ENCODE measurements around the gene HSF2BP.
"Not testable (repeated sequence)": the region's sequence is repeated elsewhere in the genome, so short reads cannot be mapped to it uniquely, and the experiment has no call there.

Gene HSF2BP

GRCh38 chr21:43654806-43655489 lies 4.3 kb downstream of the HSF2BP start:
- TF ChIP-seq TARDBP (IDR thresholded peaks at IDR 0.05) = no peak
- TF ChIP-seq FOXM1 (IDR thresholded peaks at IDR 0.05; ENCODE audit: borderline replicate concordance) = no peak
- TF ChIP-seq SUZ12 (IDR thresholded peaks at IDR 0.05) = no peak
- no peak for TF ChIP-seq ELF4 (IDR thresholded peaks at IDR 0.05)
- ChIA-PET CTCF (no interaction called here), POLR2A (no interaction called here)
- DNase-seq (ENCODE audit: extremely low spot score) = no peak

- POLR2A ChIA-PET = no interaction called here
- TF ChIP-seq L3MBTL2 (conservative IDR thresholded peaks at IDR 0.05) (no peak), ARNT (IDR thresholded peaks at IDR 0.05) (no peak), SUZ12 (IDR thresholded peaks at IDR 0.05) (no peak), SP1 (IDR thresholded peaks at IDR 0.05) (no peak), ZNF384 (IDR thresholded peaks at IDR 0.05) (no peak), CTBP1 (IDR thresholded peaks at IDR 0.05; ENCODE audit: borderline replicate concordance) (no peak)
- CTCF ChIA-PET = no interaction called here
Measured at GRCh38 chr21:43653626-43654025, 5.7 kb downstream of the HSF2BP start.

GRCh38 chr21:43652616-43653015 lies 6.7 kb downstream of the HSF2BP start:
- ChIA-PET CTCF (interaction anchor here (0.6 kb wide), 1 partner anchor 645 kb away, joined by 3 read pairs; no protein-coding TSS in a partner anchor), POLR2A (no interaction called here)
- TF ChIP-seq CTBP1 (IDR thresholded peaks at IDR 0.05; ENCODE audit: borderline replicate concordance) (no peak), NFRKB (IDR thresholded peaks at IDR 0.05) (no peak)
- no peak for DNase-seq (ENCODE audit: extremely low spot score)

More at GRCh38 chr21:43653626-43654025, 5.7 kb downstream of the HSF2BP start:
- no peak for DNase-seq (ENCODE audit: extremely low spot score)

- CTCF ChIA-PET; DNase-seq (ENCODE audit: extremely low spot score); POLR2A ChIA-PET: not testable (repeated sequence)
Measured at GRCh38 chr21:43651926-43652325, 7.4 kb downstream of the HSF2BP start.

- TF ChIP-seq ZNF384 (IDR thresholded peaks at IDR 0.05) (no peak), PKNOX1 (IDR thresholded peaks at IDR 0.05) (no peak), NFRKB (IDR thresholded peaks at IDR 0.05) (no peak), CTBP1 (IDR thresholded peaks at IDR 0.05; ENCODE audit: borderline replicate concordance) (no peak), FOXA1 (IDR thresholded peaks at IDR 0.05) (no peak), FOXK2 (IDR thresholded peaks at IDR 0.05) (no peak), ELF4 (IDR thresholded peaks at IDR 0.05) (no peak), HDGF (IDR thresholded peaks at IDR 0.05; ENCODE audit: borderline replicate concordance) (no peak), LEF1 (IDR thresholded peaks at IDR 0.05; ENCODE audit: borderline replicate concordance) (no peak), ARNT (IDR thresholded peaks at IDR 0.05) (no peak)
- CTCF ChIA-PET = no interaction called here
- DNase-seq (ENCODE audit: extremely low spot score) = no peak
- POLR2A ChIA-PET = no interaction called here
Measured at GRCh38 chr21:43648171-43648570, 11.1 kb downstream of the HSF2BP start.

GRCh38 chr21:43646550-43647260 lies 12.6 kb downstream of the HSF2BP start:
- TF ChIP-seq ARNT (IDR thresholded peaks at IDR 0.05) = no peak
- peak; percentile 93 for TF ChIP-seq PKNOX1 (IDR thresholded peaks at IDR 0.05)
- POLR2A ChIA-PET = no interaction called here
- DNase-seq (ENCODE audit: extremely low spot score) = peak; percentile 94
- CTCF ChIA-PET = interaction anchor here (0.6 to 1.1 kb wide), 3 partner anchors 36 to 181 kb away, joined by 3 read pairs; no protein-coding TSS in a partner anchor

- ChIA-PET CTCF (interaction anchor here (0.6 to 1.1 kb wide), 5 partner anchors 35 to 866 kb away, joined by 3 read pairs; no protein-coding TSS in a partner anchor), POLR2A (no interaction called here)
- no peak for TF ChIP-seq NFRKB (IDR thresholded peaks at IDR 0.05)
- 0 out of 2 replicates have a peak, but pooled peaks have one; percentile 19 for TF ChIP-seq ZNF384 (IDR thresholded peaks at IDR 0.05)
- no peak for DNase-seq (ENCODE audit: extremely low spot score)
Measured at GRCh38 chr21:43645976-43646375, 13.3 kb downstream of the HSF2BP start.

- ChIA-PET CTCF (interaction anchor here (0.6 to 1.4 kb wide), 4 partner anchors 34 to 865 kb away, joined by 3 read pairs; no protein-coding TSS in a partner anchor), POLR2A (no interaction called here)
- TF ChIP-seq ARNT (IDR thresholded peaks at IDR 0.05) = no peak
- TF ChIP-seq TARDBP (IDR thresholded peaks at IDR 0.05) = no peak
- no peak for TF ChIP-seq FOXM1 (IDR thresholded peaks at IDR 0.05; ENCODE audit: borderline replicate concordance)
- TF ChIP-seq NFRKB (IDR thresholded peaks at IDR 0.05) = no peak
- no peak for TF ChIP-seq ELF4 (IDR thresholded peaks at IDR 0.05)
- TF ChIP-seq L3MBTL2 (conservative IDR thresholded peaks at IDR 0.05) = no peak
- TF ChIP-seq FOXA1 (IDR thresholded peaks at IDR 0.05) = no peak
- TF ChIP-seq LEF1 (IDR thresholded peaks at IDR 0.05; ENCODE audit: borderline replicate concordance) = no peak
- TF ChIP-seq ZNF384 (IDR thresholded peaks at IDR 0.05) = no peak
- TF ChIP-seq SUZ12 (IDR thresholded peaks at IDR 0.05) = no peak
- peak; percentile 56 for DNase-seq (ENCODE audit: extremely low spot score)
Measured at GRCh38 chr21:43645136-43645891, 14.0 kb downstream of the HSF2BP start.

Measured in HEK293T (cell line).